GM18870 (cell line): ENCODE measurements around the gene FOXP1.

Experiments
- ATAC-seq: cut with Tn5 transposase; IDR thresholded peaks from one replicate; pipeline ENCODE4 v1.9.1; 2021; ENCODE audit warnings: moderate library complexity; ENCODE audit not compliant: unreplicated experiment

FOXP1 gene

GRCh38 chr3:71406972-71407810, 176.3 kb downstream of the FOXP1 start:
- no peak for ATAC-seq

GRCh38 chr3:71402911-71403310, 180.6 kb downstream of the FOXP1 start:
- ATAC-seq: no peak

- no peak for ATAC-seq
Measured at GRCh38 chr3:71402280-71402679, 181.2 kb downstream of the FOXP1 start.

- ATAC-seq: no peak
Measured at GRCh38 chr3:71401695-71402231, 181.8 kb downstream of the FOXP1 start.

GRCh38 chr3:71400986-71401451, 182.5 kb downstream of the FOXP1 start:
- no peak for ATAC-seq

- ATAC-seq: no peak
Measured at GRCh38 chr3:71399478-71399877, 184.1 kb downstream of the FOXP1 start.

GRCh38 chr3:71398157-71398836, 185.2 kb downstream of the FOXP1 start:
- ATAC-seq: no peak

GRCh38 chr3:71397726-71398125, 185.8 kb downstream of the FOXP1 start:
- no peak for ATAC-seq

- no peak for ATAC-seq
Measured at GRCh38 chr3:71397046-71397445, 186.5 kb downstream of the FOXP1 start.

GRCh38 chr3:71395927-71396695, 187.4 kb downstream of the FOXP1 start:
- no peak for ATAC-seq

GRCh38 chr3:71395470-71395869, 188.1 kb downstream of the FOXP1 start:
- no peak for ATAC-seq

- no peak for ATAC-seq
Measured at GRCh38 chr3:71393745-71394144, 189.8 kb downstream of the FOXP1 start.

GRCh38 chr3:71393093-71393492, 190.4 kb downstream of the FOXP1 start:
- ATAC-seq: peak; percentile 57

GRCh38 chr3:71392251-71392650, 191.3 kb downstream of the FOXP1 start:
- peak; percentile 74 for ATAC-seq

- ATAC-seq: no peak
Measured at GRCh38 chr3:71391361-71391760, 192.2 kb downstream of the FOXP1 start.

GRCh38 chr3:71389911-71390573, 193.5 kb downstream of the FOXP1 start:
- ATAC-seq: no peak

GRCh38 chr3:71389191-71389590, 194.3 kb downstream of the FOXP1 start:
- ATAC-seq: no peak

- no peak for ATAC-seq
Measured at GRCh38 chr3:71388535-71389120, 194.9 kb downstream of the FOXP1 start.

- no peak for ATAC-seq
Measured at GRCh38 chr3:71387586-71387985, 195.9 kb downstream of the FOXP1 start.
